HG03039 (cell line): ENCODE measurements around the gene SLC6A3.
"Not testable (repeated sequence)": the region's sequence is repeated elsewhere in the genome, so short reads cannot be mapped to it uniquely, and the experiment has no call there.

ENCODE experiments used
- ATAC-seq: cut with Tn5 transposase; IDR thresholded peaks from one replicate; pipeline ENCODE4 v1.9.1; 2021; ENCODE audit warnings: mild to moderate bottlenecking, moderate library complexity; ENCODE audit not compliant: unreplicated experiment

The SLC6A3 gene

DNA sequence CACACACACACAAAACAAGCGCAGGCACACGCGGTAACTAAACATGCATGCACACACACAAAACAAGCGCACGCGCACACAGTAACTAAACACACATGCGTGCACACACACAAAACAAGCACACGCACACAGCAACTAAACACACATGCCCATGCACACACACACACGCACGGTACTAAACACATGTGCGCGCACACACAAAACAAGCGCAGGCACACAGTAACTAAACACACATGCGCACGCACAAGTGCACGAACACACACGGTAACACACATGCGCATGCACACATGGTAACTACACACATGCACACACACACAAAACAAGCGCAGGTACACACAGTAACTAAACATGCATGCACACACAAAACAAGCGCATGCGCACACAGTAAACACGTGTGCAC lies 19.9 kb upstream of the SLC6A3 start:
- no peak for ATAC-seq

DNA sequence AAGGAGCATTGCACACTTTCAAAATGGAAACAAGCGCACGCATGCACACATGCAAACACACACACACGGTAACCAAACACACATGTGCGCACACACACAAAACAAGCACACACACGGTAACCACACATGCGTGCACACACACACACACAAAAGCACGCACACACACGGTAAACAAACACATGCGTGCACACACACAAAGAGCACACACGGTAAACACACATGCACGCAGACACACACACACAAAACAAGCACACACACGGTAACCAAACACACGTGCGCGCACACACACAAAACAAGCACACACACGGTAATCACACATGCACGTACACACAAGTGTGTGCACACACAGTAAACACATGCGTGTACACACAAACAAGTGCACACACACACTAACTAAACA lies 19.3 kb upstream of the SLC6A3 start:
- no peak for ATAC-seq

DNA sequence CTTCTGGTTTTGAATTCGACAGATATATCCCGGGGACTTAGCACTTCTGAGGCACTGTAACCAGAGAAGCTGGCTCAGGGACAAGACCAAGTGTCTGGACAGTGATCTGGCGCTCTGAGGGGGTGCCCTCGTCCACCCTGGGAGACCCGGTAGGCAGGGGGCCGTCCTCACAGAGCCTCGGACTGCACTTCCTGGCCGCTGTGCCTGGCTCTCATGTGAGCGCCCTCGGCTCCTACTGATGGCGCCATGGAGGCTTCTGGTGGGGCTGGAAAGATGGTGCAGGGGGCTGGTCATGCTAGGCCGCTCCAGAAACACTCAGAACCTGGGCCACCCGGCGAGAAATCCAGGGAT lies 18.8 kb upstream of the SLC6A3 start:
- ATAC-seq, result no peak

DNA sequence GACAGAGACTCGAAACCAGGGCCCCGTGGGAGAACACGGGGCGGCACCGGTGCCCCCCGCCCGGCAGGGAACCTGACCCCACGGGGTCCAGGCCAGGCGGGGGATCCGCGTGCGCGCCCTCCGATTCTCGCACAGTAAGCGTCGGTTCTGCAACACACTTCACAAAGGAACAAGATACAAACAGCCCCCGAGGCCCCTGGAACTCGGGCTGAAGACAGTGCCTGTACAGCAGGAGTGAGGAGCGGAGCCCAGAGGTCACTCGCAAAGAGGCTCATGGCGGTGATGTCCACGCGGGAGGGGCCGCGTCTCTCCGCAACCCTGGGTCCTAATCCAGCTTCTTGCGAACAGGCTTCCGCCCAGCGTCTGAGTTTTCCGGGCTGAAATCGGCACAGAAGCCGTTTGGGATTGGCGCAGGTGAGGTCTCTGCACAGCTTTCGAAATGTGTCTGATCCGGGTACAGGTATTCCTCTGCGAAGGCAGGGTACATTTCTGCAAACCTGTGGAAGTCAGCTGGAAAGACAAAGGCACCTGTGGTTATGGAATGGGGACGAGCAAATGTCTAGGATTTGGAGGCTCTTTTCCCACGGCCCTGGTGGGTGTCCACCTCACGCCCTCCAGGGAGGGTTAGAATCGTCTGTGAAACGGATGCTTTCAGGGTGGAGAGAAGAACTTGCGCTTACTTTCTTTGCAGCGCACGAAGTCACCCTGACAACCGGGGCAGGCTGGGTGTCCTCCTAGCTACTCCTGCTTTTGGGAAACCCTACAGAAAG lies 18.3 kb upstream of the SLC6A3 start:
- ATAC-seq, result no peak

DNA sequence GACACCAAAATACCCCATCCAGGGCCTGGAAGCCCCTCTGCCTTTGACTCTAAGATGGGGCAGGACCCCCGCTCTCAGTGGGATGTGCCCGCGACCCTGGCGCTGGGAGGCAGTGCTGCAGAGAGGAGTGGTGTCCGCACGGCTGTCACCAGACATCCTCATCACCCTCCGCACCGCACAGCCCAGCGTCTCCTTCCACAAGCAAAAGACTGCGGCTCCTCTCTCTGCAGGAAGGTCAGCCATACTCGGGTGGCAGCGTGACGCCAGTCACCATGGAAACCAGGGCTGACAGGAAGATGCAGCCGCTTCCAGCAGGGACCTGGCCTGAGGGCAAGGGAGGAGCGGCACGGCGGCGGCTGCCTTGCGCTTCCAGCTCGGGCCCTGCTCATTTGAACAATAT lies 17.1 kb upstream of the SLC6A3 start:
- no peak for ATAC-seq

DNA sequence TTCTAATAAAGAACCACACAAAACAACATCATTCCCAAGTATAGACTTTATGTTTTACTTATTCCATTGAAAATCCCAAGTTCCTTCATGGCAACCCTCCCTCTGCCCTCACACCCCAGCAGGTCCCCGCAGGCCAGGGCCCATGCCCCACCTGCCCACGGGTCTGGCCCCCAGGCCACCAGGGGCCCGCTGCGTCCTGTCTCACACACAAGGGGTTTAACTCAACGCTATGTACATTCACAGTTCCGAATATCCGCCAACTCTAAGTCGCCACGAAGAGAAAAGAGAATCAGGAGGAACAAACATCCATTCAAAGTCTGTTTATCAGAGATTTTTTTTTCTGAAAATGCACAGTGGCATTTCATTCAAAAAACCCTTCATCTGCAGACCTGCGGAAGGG lies 16.2 kb upstream of the SLC6A3 start:
- ATAC-seq, result no peak

DNA sequence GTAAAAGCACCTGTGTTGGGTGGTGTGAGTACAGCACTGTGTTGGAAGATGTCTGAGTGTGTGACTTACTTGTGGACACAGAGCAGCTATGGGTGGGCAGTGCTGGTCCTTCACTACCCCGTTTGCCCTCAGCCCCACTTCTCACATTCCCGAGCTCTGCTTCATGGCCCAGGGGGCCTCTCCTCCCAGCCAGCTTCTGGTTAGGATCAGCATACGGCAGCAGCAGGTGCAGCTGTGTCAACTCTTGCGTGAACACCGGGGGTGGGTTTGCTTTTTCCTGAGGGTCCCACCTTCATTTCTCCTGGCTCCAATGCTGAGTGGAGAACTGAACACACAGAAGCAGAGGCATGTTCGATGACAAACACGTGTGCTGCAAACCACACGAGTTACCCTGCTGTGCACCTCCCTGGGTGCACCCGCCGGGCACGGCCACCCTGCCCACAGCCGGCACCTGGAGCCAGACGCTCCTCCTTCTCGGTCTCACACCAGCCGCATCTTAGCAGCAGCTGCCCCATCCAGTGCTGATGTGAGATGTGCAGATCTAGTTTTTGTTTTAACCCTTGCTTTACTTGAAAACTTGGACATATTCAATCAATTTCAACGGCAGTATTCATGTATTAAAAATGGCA lies 14.9 kb upstream of the SLC6A3 start:
- ATAC-seq, result no peak

DNA sequence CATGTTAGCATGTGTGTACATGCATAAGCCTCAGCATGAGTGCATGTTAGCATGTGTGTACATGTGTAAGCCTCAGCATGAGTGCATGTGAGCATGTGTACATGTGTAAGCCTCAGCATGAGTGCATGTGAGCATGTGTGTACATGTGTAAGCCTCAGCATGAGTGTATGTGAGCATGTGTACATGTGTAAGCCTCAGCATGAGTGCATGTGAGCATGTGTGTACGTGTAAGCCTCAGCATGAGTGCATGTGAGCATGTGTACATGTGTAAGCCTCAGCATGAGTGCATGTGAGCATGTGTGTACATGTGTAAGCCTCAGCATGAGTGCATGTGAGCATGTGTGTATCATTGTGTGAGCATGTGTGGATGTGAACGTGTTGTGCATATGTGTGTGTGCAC lies 14.2 kb upstream of the SLC6A3 start:
- ATAC-seq, result not testable (repeated sequence)

DNA sequence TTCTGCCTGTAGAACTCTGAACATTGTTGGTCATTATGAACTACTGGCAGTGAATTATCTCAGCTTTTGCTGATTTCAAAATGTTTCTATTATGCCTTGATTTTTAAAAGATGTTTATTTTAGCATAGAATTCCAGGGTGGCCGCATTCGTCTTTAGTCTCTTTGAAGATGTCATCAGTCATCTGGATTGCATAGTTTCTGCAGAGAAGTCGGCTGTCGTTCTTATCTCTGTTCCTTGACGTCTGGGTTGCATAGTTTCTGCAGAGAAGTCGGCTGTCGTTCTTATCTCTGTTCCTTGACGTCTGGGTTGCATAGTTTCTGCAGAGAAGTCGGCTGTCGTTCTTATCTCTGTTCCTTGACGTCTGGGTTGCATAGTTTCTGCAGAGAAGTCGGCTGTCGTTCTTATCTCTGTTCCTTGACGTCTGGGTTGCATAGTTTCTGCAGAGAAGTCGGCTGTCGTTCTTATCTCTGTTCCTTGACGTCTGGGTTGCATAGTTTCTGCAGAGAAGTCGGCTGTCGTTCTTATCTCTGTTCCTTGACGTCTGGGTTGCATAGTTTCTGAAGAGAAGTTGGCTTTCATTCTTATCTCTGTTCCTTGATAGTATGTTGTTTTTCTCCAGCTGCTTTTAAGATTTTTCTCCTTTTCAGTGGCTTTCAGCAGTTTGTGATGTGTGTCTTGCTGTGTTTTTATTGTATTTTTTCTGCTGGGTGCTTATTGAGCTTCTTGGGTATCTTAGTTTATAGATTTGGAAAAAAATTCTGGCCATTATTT lies 11.1 kb upstream of the SLC6A3 start:
- not testable (repeated sequence) for ATAC-seq

DNA sequence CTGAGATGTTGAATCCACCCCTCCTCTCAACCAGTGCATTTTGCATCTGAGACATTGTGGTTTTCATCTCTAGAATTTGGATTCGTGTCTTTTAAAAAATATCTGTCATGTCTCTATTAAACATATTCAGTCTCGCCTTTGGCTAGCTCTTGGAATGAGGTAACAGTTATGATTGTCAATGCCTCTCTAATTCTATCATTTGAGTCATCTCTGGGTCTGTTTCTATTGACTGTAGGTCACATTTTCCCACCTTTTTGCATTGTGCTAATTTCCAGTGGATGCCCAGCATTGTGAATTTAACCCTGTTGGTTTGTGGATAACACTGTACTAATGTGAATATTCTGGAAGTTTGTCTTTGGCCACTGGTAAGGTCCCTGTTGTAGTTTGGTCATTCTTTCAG lies 8.4 kb upstream of the SLC6A3 start:
- no peak for ATAC-seq

DNA sequence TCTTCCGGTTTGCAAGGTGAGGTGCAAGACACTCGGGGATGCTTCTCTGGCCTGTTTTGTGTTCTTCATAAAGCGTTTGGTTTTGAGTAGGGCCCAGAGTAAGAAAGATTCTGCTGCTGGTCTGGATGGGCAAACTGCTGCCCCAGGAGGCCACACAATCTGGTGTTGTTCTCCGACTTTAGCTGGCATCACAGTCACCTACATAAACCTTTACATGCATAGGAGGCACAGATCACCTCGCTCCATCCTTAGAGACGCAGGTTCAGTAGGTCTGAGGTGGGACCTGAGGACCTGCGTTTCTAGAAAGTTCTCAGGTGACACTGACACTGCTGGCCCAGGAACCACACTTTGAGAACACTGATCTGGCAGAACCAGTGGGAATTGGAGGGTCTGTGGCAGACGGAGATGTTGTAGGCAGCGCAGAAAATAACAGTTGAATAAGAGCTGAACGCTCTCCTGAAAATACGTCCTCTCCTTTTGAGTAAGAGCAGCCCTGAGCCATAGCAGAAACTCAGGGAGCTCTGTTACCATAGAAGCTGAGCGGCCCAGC lies 3.9 kb upstream of the SLC6A3 start:
- no peak for ATAC-seq

DNA sequence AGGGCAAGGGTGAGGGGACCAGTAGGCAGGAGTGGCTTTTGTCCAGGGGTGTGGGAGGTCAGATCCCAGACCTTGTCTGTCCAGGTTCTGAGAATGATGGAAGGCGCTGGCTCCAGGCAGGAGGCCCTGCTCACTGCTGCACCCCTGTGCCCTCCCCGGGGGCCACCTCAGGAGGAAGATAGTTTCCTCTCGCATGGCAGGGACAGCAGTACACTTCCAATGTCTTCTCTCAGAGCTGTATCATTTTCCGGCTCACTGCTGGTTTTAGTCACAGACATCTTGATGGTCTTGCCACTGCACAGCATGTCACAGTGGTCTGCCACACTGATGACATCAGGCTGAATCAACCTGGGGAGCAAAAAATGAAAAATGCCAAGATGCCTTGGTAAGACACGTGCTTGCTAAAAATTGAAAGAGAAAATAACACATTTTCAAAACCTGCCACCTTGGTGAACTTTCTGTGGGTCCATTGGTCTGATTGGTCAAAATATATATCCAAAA lies 3.3 kb upstream of the SLC6A3 start:
- no peak for ATAC-seq

DNA sequence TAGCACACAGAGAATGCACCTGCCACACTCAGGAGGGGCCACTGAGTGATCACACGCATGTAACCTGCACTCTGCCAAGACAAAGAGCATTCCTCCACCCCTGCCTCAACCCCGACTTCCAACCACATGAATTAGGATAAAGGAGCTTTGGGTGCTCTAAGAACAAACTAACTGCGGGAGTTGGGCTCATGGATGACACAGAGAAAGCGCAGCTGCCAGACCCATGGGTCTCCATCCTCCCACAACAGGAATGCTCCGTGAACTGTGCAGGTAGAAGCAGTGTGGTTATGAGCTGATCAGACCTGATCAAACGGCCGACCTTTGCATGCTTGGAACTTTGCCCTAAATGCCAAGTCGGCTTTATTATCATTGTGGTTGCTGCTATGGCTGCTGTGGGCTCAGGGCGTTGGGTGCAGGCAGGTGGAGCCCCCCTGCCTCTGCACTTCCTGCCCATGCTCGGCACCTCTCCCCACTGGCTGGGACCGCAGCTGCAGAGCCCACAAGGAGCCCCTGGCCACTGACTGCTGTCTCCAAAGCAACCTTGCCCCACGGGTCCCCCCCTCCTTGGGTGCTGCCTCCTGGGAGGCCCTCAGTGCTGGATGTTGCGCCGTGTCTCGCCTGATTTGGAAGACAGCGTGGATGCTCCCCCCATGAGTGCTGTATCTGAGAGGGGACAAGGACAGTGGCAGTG lies 2.6 kb upstream of the SLC6A3 start:
- ATAC-seq, result no peak

DNA sequence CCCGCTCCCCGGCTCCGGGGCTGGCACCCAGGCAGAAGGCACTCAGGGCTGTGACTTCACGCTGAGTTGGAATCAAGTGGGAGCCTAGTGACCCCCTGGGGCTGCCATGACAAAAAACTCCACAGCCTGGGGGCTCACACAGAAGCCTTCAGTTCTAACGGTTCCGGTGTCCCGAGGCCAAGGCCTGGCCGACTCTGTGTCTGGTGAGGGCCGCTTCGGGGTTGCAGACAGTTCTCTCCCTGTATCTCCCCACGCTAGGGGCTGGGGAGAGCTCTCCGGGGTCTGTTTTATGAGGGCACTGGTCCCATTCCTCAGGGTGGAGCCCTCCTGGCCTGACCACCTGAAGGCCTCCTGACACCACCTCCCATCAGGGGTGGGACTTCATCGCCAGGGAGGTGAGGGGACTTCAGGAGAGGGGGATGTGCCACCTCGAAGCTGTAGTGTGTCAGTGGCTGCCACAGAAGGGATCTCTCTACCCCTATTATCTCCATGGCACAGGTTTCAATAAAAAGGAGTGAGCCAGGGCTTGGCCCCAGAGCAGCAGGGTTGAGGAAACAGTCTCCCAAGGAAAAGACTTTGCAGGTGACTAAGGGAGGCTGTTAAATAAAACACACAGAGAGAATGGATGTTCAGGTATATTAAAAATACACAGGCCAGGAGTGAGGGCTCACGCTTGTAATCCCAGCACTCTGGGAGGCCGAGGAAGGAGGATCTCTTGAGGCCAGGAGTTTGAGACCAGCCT lies 1.5 kb upstream of the SLC6A3 start:
- no peak for ATAC-seq

DNA sequence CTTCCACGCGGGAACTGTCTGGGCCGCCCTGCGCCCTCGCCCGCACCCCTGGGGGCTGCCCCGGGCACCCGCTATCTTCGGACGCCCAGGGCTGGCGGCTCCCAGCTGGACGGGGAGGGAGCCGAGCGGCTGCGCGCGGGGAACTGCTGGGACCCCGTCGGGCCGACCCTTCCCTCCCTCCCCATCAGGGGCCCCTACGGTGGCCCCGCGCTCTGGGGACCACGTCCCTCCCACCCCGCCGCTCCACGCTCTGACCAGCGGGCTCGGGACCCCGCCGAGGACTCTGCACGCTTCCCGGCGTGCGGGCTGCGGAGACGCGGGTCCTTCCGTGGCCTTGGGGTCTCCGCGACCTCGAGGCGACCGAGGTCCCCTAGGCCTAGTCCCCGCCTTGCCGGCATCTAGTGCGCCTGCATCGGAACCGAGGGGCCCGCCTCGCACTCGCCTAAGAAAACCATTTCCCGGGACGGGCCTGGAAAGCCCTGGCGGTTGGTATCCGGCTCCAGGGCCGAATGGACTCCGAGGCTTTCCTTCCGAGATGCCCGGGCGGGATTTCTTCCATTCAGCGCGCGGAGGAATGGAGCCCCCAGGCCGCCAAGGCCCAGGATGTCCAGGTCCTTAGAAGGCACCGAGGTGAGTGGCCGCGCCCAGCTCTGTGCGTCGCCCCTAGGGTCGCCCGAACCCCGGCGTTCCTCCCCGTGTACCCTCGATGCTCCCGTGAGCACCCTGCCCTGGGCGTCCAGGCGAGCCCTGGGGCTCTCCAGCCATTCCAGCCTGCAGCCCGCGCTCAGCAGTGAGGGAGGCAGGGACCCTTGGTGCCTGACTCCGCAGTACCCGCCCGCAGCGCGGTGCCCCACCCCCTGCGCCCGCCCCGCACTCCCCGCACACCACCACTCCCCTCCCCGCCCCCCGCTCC lies 705 bp upstream of the SLC6A3 start:
- ATAC-seq, result no peak

DNA sequence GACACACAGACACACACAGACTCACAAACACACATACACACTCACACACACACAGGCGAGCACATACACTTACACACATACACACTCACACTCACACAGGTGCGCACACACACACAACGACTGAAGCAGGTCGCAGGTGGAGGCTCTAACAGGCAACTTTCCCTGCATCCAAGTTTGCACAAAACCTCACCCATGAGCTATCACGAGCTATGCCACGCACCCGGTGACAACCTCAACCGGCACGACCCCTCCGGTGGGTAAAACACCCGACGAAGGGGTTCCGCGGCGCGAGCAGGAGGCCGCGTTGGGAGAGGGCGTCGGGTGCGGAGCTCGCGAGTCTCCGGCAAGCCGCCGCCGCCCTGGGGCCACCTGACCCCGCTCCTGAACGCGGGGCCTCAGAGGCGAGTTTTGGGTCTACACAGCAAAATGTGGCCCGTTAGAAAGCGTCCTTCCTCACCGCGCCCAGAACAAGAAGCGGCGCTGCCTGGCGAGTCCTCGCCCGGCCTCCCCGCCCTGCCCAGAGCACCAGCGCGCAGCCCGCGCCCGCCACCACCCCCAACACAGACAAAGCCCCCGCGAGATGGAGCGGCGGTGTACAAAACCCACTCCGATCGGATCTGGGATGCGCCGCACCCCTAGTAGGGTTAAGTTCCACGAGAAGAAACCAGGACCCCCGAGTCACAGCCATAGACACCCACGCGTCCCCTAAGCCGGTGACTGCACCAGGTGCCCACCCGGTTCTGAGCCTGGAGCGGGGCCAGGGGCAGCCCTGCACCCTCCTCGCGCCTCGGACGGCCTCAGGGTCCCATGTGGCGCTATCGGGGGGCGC lies 665 bp downstream of the SLC6A3 start:
- ATAC-seq, result no peak

DNA sequence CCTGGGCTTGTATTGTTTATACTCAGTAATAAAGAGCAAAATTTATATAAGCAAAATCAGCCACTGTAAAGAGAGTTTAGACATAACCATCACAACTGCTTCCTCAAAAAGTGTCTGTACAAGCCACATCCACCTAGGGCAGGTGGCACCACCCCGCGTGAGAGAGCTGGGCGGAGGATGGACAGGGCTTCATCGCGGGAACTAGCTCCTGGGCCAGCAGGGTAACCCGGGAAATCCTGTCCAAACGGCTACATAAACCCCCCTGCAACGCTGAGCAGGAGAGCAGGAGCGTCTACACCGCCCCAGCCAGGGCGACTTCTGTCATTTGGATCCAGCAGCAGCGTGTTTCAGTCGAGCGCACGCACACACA lies 1.3 kb downstream of the SLC6A3 start:
- no peak for ATAC-seq

DNA sequence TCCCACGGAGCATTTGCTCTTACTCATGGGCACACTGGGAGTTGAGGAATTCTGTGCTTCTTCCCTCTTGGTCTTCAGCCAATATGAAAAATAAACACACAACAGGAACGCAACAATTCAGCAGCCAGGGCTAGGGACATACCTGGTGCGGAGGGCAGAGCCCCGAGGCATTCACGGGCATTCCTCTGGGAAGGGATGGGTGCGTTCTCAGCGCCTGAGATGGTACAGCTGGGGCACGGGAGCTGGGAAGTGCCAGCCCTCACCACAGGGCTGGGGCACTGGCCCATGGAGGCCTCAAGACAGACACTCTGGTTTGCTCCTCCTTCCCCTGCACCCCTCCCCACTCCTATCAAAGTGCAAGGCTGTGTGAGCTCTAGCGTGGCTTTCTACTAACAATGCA lies 2.1 kb downstream of the SLC6A3 start:
- no peak for ATAC-seq
